CD4-positive, alpha-beta T cell (primary cell): ENCODE results near the gene ASXL1. TPM values are rescaled to one million over a fixed set of nuclear protein-coding genes. Genes with fewer than 3 reads are reported as not detected.

Experiments
- ATAC-seq: fragments of 200-7000 bp; cut with Tn5 transposase; one replicate; pipeline ENCODE4 v1.10.0; 2022; ENCODE audit warnings: mild to moderate bottlenecking; ENCODE audit not compliant: poor library complexity
- CTCF ChIA-PET: fragments of 350-600 bp; sonication (Branson Sonifier 250); formaldehyde crosslinking; loops from one replicate; lab custom pipeline; 2021; ENCODE audit warnings: antibody characterized with exemption, inconsistent platforms; lab: Charles Lee
- POLR2A ChIA-PET: fragments of 350-600 bp; sonication (Branson Sonifier 250); formaldehyde crosslinking; loops from one replicate; lab custom pipeline; 2021; ENCODE audit warnings: antibody characterized with exemption, inconsistent platforms; lab: Charles Lee
- DNase-seq, 14 experiments: peaks; one replicate each; pipeline ENCODE4 v3.0.0-alpha.2; 2013 to 2020; ENCODE audit warnings: mixed read lengths in 2 of 14
- H3K27ac ChIP-seq, 2 donors: one replicate each; pipeline versions ENCODE4 v1.5.1 to v1.7.0; 2013; ENCODE audit warnings: low read length in 2 of 2, low read depth in 1 of 2, mild to moderate bottlenecking in 1 of 2
- H3K27me3 ChIP-seq, 2 experiments: 1 replicate in 1 of 2; 2 replicates in 1 of 2; pipeline versions ENCODE4 v1.6.1 to v1.7.0; 2013; ENCODE audit warnings: low read length in 2 of 2, control low read depth in 1 of 2, mild to moderate bottlenecking in 1 of 2, moderate library complexity in 1 of 2; ENCODE audit not compliant: insufficient read depth in 2 of 2, control insufficient read depth in 1 of 2
- H3K36me3 ChIP-seq: one replicate; pipeline ENCODE4 v1.6.1; 2013; ENCODE audit warnings: low read length, control low read depth; ENCODE audit not compliant: insufficient read depth
- H3K4me1 ChIP-seq: one replicate; pipeline ENCODE4 v1.6.1; 2013; ENCODE audit warnings: low read length, control low read depth; ENCODE audit not compliant: insufficient read depth
- H3K4me3 ChIP-seq: one replicate; pipeline ENCODE4 v1.5.1; 2013; ENCODE audit warnings: mild to moderate bottlenecking, low read length, moderate library complexity
- H3K9me3 ChIP-seq, 2 experiments: 1 replicate in 1 of 2; 2 replicates in 1 of 2; pipeline versions ENCODE4 v1.6.1 to v1.7.0; 2013; ENCODE audit warnings: low read length in 2 of 2, mild to moderate bottlenecking in 2 of 2, control low read depth in 1 of 2, moderate library complexity in 1 of 2; ENCODE audit not compliant: control insufficient read depth in 1 of 2, insufficient read depth in 1 of 2
- H3K27ac Mint-ChIP-seq: one replicate; pipeline ENCODE4 v1.8.0; 2020; ENCODE audit warnings: mixed read lengths
- H3K27me3 Mint-ChIP-seq: one replicate; pipeline ENCODE4 v1.8.0; 2021; ENCODE audit warnings: mixed read lengths
- H3K36me3 Mint-ChIP-seq: one replicate; pipeline ENCODE4 v1.8.0; 2021; ENCODE audit warnings: low read depth, mixed read lengths
- H3K4me1 Mint-ChIP-seq: one replicate; pipeline ENCODE4 v1.8.0; 2021; ENCODE audit warnings: low read depth, mixed read lengths
- H3K4me3 Mint-ChIP-seq: one replicate; pipeline ENCODE4 v1.8.0; 2020; ENCODE audit warnings: mild to moderate bottlenecking, mixed read lengths
- H3K9me3 Mint-ChIP-seq: one replicate; pipeline ENCODE4 v1.8.0; 2020; ENCODE audit warnings: mixed read lengths
- CTCF ChIP-seq: fragments of 200-600 bp; IDR thresholded peaks from one replicate; pipeline ENCODE4 v1.8.0; 2022; ENCODE audit warnings: antibody characterized with exemption, mild to moderate bottlenecking
- intact Hi-C, 2 experiments: fragments of 100-400 bp; cut with DNase I in 1 of 2; cut with micrococcal nuclease in 1 of 2; formaldehyde crosslinking; loops; one replicate each; pipeline versions ENCODE4 v1.15.1 to v1.9.0; 2023 to 2025; cut with DNase I, micrococcal nuclease
- total RNA-seq, 174 experiments: library from RNA in 2 of 174; stranded (reverse) in 2 of 174; gene quantifications; one replicate each; pipeline ENCODE4 v1.2.3 and lab custom pipeline; 2021 to 2026

ASXL1 gene
- total RNA-seq, 2 experiments from 2014 or later, result 213 to 222 TPM

GRCh38 chr20:32482143-32482441, 124.0 kb downstream of the ASXL1 start:
- Mint-ChIP-seq H3K4me3 (peak overlapping the region; percentile 76), H3K9me3 (no peaks in the 10 kb centered on the region), H3K4me1 (peaks cover 68% of the 10 kb centered on the region), H3K27ac (peak overlapping the region; percentile 73), H3K36me3 (peaks cover 17% of the 10 kb centered on the region), H3K27me3 (no peaks in the 10 kb centered on the region)
- TF ChIP-seq CTCF, result no peak
- intact Hi-C loops, result loop anchor here in 1 of 2 experiments (5.0 kb wide), 2 partner anchors 35 to 200 kb away; no protein-coding TSS in a partner anchor
- Histone ChIP-seq H3K4me1 (peaks cover 78% of the 10 kb centered on the region), H3K27ac (peak overlapping the region in 1 of 2 donors; percentile 41), H3K27me3 (no peaks in the 10 kb centered on the region), H3K9me3 (no peaks in the 10 kb centered on the region), H3K4me3 (peak overlapping the region; percentile 46), H3K36me3 (peaks cover 4% of the 10 kb centered on the region)
- ATAC-seq, result no peak
- DNase-seq, result no peak
- ChIA-PET CTCF (no interaction called here), POLR2A (interaction anchor here (0.8 to 4.3 kb wide), 4 partner anchors 28 to 123 kb away, joined by 3 to 48 read pairs (median 3); no protein-coding TSS in a partner anchor)

GRCh38 chr20:32482442-32483261, 124.5 kb downstream of the ASXL1 start:
- Histone ChIP-seq H3K36me3 (peaks cover 4% of the 10 kb centered on the region), H3K27me3 (no peaks in the 10 kb centered on the region), H3K27ac (peak overlapping the region in 1 of 2 donors; percentile 41), H3K9me3 (no peaks in the 10 kb centered on the region), H3K4me1 (peaks cover 73% of the 10 kb centered on the region), H3K4me3 (peak overlapping the region; percentile 46)
- ATAC-seq, result peak; percentile 5
- Mint-ChIP-seq H3K4me3 (peak overlapping the region; percentile 76), H3K36me3 (peaks cover 22% of the 10 kb centered on the region), H3K4me1 (peaks cover 67% of the 10 kb centered on the region), H3K27ac (peak overlapping the region; percentile 73), H3K27me3 (no peaks in the 10 kb centered on the region), H3K9me3 (no peaks in the 10 kb centered on the region)
- no peak for TF ChIP-seq CTCF
- ChIA-PET CTCF (no interaction called here), POLR2A (interaction anchor here (0.9 to 4.3 kb wide), 7 partner anchors 27 to 124 kb away, joined by 3 to 48 read pairs (median 4); no protein-coding TSS in a partner anchor)
- intact Hi-C loops, result loop anchor here in 1 of 2 experiments (5.0 kb wide), 2 partner anchors 35 to 200 kb away; no protein-coding TSS in a partner anchor
- peak in 8 of 14 experiments; percentile 14 to 70 (median 44) for DNase-seq

- ChIA-PET CTCF (no interaction called here), POLR2A (interaction anchor here (1.0 to 4.3 kb wide), 9 partner anchors 14 to 124 kb away, joined by 3 to 48 read pairs (median 4); no protein-coding TSS in a partner anchor)
Observed at GRCh38 chr20:32483351-32484224, 125.5 kb downstream of the ASXL1 start.

More at GRCh38 chr20:32483351-32484224, 125.5 kb downstream of the ASXL1 start:
- Mint-ChIP-seq H3K9me3 (no peaks in the 10 kb centered on the region), H3K27ac (peak overlapping the region; percentile 67), H3K36me3 (peaks cover 23% of the 10 kb centered on the region), H3K4me3 (peak overlapping the region; percentile 83), H3K27me3 (no peaks in the 10 kb centered on the region), H3K4me1 (peaks cover 64% of the 10 kb centered on the region)
- DNase-seq (peak; percentile 30 to 87 (median 66)), ATAC-seq (peak; percentile 27)
- no peak for TF ChIP-seq CTCF
- peak overlapping the region; percentile 75 for H3K4me3 ChIP-seq
- peaks cover 4% of the 10 kb centered on the region for H3K36me3 ChIP-seq
- no peaks in the 10 kb centered on the region for H3K9me3 ChIP-seq
- no peaks in the 10 kb centered on the region for H3K27me3 ChIP-seq
- H3K27ac ChIP-seq, result peak overlapping the region in 1 of 2 donors; percentile 61
- H3K4me1 ChIP-seq, result peaks cover 65% of the 10 kb centered on the region
- intact Hi-C loops, result loop anchor here (2.0 to 5.0 kb wide), 5 partner anchors 36 to 201 kb away; partner anchors contain the start of gene ASXL1 (in 1 of the 2)
